Measurements from ENCODE around the gene LY6G6F. TPM values are rescaled to one million over a fixed set of nuclear protein-coding genes. Genes with fewer than 3 reads are reported as not detected.

The LY6G6F gene
- total and polyA plus RNA-seq, 2 of the 13 experiments (the other 11 are each of a cell fraction or from before 2014, with no cell fraction given), result not detected

DNA sequence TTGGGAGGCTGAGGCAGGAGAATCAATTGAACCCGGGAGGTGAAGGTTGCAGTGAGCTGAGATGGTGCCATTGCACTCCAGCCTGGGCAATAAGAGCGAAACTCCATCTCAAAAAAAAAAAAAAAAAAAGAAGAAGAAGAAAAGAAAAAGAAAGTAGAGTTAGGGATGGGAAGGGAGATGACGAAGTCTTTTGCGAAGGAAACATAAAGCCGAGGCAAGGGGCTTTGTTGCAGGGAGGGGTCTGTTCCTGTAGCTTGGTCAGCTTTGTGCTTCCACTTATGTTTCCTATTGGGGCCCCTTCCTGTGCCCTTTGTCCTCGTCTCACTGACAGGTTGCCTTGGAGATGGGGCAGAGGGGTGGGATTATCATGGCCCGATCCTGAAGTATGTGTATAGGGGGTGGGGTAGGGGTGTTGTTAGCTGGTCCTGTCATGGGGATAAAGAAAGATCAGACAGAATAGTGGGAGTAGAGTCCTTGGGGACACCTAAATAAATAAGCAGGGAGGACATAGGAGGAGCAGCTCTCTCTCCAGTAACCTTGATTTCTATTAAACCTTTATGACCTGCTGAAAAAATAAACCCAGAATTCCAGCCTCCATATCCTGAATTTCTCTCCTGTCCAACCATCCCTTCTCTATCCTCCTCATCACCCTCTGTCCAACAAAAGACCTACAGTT lies 30.8 kb downstream of the LY6G6F start (continued):
- TF ChIP-seq ZSCAN29 (CRISPR knock-in tag; conservative IDR thresholded peaks at IDR 0.05) (no peak), HNF4A (CRISPR knock-in tag; IDR thresholded peaks at IDR 0.05) (peak; percentile 96), ZFP82 (CRISPR knock-in tag; IDR thresholded peaks at IDR 0.05; ENCODE audit: borderline replicate concordance) (no peak), ZNF749 (CRISPR knock-in tag; IDR thresholded peaks at IDR 0.05; ENCODE audit: borderline replicate concordance) (no peak), ZNF253 (CRISPR knock-in tag; IDR thresholded peaks at IDR 0.05; ENCODE audit: borderline replicate concordance) (no peak), ZNF432 (CRISPR knock-in tag; IDR thresholded peaks at IDR 0.05; ENCODE audit: borderline replicate concordance) (no peak), JDP2 (CRISPR knock-in tag; IDR thresholded peaks at IDR 0.05; ENCODE audit: borderline replicate concordance) (no peak; the same call in 1 of the 2 replicates), ZFP36 (IDR thresholded peaks at IDR 0.05; ENCODE audit: borderline replicate concordance, low read depth, low read length, partially characterized antibody) (no peak), ZNF670 (CRISPR knock-in tag; IDR thresholded peaks at IDR 0.05; ENCODE audit: borderline replicate concordance) (no peak), LCORL (IDR thresholded peaks at IDR 0.05) (no peak), LCORL (CRISPR knock-in tag; IDR thresholded peaks at IDR 0.05) (peak; percentile 71; the same call in 1 of the 2 replicates), MIXL1 (CRISPR knock-in tag; IDR thresholded peaks at IDR 0.05) (peak; percentile 86; the same call in 1 of the 2 replicates), TEAD3 (CRISPR knock-in tag; optimal IDR thresholded peaks at IDR 0.05; ENCODE audit: borderline replicate concordance) (peak; percentile 71), ZNF678 (CRISPR knock-in tag; IDR thresholded peaks at IDR 0.05) (no peak), SRSF1 (optimal IDR thresholded peaks at IDR 0.05; ENCODE audit: low read depth, low read length) (no peak), HDAC1 (CRISPR knock-in tag; IDR thresholded peaks at IDR 0.05) (peak; percentile 49), KDM6A (CRISPR knock-in tag; IDR thresholded peaks at IDR 0.05; ENCODE audit: low read depth) (peak; percentile 100)
- TF ChIP-seq, protein P1, sequence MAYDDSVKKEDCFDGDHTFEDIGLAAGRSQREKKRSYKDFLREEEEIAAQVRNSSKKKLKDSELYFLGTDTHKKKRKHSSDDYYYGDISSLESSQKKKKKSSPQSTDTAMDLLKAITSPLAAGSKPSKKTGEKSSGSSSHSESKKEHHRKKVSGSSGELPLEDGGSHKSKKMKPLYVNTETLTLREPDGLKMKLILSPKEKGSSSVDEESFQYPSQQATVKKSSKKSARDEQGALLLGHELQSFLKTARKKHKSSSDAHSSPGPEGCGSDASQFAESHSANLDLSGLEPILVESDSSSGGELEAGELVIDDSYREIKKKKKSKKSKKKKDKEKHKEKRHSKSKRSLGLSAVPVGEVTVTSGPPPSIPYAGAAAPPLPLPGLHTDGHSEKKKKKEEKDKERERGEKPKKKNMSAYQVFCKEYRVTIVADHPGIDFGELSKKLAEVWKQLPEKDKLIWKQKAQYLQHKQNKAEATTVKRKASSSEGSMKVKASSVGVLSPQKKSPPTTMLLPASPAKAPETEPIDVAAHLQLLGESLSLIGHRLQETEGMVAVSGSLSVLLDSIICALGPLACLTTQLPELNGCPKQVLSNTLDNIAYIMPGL (CRISPR knock-in tag; IDR thresholded peaks at IDR 0.05; ENCODE audit: borderline replicate concordance in 1 of 2, low read depth in 1 of 2), result peak in 1 of 2 experiments; percentile 11; a peak in 2 of 4 replicates
- TF ChIP-seq, protein P2, sequence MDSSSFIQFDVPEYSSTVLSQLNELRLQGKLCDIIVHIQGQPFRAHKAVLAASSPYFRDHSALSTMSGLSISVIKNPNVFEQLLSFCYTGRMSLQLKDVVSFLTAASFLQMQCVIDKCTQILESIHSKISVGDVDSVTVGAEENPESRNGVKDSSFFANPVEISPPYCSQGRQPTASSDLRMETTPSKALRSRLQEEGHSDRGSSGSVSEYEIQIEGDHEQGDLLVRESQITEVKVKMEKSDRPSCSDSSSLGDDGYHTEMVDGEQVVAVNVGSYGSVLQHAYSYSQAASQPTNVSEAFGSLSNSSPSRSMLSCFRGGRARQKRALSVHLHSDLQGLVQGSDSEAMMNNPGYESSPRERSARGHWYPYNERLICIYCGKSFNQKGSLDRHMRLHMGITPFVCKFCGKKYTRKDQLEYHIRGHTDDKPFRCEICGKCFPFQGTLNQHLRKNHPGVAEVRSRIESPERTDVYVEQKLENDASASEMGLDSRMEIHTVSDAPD (CRISPR knock-in tag; IDR thresholded peaks at IDR 0.05), result no peak
- TF ChIP-seq, protein P3, sequence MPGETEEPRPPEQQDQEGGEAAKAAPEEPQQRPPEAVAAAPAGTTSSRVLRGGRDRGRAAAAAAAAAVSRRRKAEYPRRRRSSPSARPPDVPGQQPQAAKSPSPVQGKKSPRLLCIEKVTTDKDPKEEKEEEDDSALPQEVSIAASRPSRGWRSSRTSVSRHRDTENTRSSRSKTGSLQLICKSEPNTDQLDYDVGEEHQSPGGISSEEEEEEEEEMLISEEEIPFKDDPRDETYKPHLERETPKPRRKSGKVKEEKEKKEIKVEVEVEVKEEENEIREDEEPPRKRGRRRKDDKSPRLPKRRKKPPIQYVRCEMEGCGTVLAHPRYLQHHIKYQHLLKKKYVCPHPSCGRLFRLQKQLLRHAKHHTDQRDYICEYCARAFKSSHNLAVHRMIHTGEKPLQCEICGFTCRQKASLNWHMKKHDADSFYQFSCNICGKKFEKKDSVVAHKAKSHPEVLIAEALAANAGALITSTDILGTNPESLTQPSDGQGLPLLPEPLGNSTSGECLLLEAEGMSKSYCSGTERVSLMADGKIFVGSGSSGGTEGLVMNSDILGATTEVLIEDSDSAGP (CRISPR knock-in tag; IDR thresholded peaks at IDR 0.05; ENCODE audit: borderline replicate concordance), result no peak
- TF ChIP-seq, protein P4, sequence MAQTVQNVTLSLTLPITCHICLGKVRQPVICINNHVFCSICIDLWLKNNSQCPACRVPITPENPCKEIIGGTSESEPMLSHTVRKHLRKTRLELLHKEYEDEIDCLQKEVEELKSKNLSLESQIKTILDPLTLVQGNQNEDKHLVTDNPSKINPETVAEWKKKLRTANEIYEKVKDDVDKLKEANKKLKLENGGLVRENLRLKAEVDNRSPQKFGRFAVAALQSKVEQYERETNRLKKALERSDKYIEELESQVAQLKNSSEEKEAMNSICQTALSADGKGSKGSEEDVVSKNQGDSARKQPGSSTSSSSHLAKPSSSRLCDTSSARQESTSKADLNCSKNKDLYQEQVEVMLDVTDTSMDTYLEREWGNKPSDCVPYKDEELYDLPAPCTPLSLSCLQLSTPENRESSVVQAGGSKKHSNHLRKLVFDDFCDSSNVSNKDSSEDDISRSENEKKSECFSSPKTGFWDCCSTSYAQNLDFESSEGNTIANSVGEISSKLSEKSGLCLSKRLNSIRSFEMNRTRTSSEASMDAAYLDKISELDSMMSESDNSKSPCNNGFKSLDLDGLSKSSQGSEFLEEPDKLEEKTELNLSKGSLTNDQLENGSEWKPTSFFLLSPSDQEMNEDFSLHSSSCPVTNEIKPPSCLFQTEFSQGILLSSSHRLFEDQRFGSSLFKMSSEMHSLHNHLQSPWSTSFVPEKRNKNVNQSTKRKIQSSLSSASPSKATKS (CRISPR knock-in tag; IDR thresholded peaks at IDR 0.05), result peak; percentile 16; the same call in 1 of the 2 replicates
- TF ChIP-seq, protein P5, sequence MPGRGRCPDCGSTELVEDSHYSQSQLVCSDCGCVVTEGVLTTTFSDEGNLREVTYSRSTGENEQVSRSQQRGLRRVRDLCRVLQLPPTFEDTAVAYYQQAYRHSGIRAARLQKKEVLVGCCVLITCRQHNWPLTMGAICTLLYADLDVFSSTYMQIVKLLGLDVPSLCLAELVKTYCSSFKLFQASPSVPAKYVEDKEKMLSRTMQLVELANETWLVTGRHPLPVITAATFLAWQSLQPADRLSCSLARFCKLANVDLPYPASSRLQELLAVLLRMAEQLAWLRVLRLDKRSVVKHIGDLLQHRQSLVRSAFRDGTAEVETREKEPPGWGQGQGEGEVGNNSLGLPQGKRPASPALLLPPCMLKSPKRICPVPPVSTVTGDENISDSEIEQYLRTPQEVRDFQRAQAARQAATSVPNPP (CRISPR knock-in tag; IDR thresholded peaks at IDR 0.05), result no peak
